HepG2 (cell line): Measurements from ENCODE around the gene ZNF22. TPM values are rescaled to one million over a fixed set of nuclear protein-coding genes. Genes with fewer than 3 reads are reported as not detected.

ENCODE experiments used
- ATAC-seq: fragments of 200-7000 bp; cut with Tn5 transposase; 3 replicates; pipeline ENCODE4 v1.9.1; 2020; ENCODE audit warnings: mild to moderate bottlenecking, moderate library complexity
- BruUV-seq: library from RNA; stranded (reverse); fragments of 400-500 nt; replicated peaks from 2 replicates; lab custom pipeline; 2021; lab: Mats Ljungman, UMichigan
- CTCF ChIA-PET: fragments of 300-600 bp; formaldehyde crosslinking; extraction: SDS; loops from one replicate; lab custom pipeline; 2021; ENCODE audit warnings: low total read pairs, inconsistent platforms, low intra/inter-chr PET ratio; lab: Yijun Ruan, JAX
- POLR2A ChIA-PET: fragments of 350-600 bp; sonication (Branson Sonifier 250); formaldehyde crosslinking; loops from one replicate; lab custom pipeline; 2020; ENCODE audit warnings: antibody characterized with exemption, inconsistent platforms; lab: Yijun Ruan, JAX
- DNase-seq: peaks from one replicate; pipeline ENCODE4 v3.0.0-alpha.2; 2015; ENCODE audit warnings: low spot score
- FAIRE-seq: peaks from 3 replicates; lab custom pipeline; 2011; peaks lifted over from hg19 to GRCh38; lab: Jason Lieb, UNC
- H2AFZ ChIP-seq: one replicate; pipeline ENCODE4 v1.6.1; 2011; ENCODE audit warnings: low read length, inconsistent platforms
- H3K27ac ChIP-seq: fragments of 300-600 bp; 3 replicates; pipeline ENCODE4 v1.8.0; 2011; ENCODE audit warnings: mixed run types, mild to moderate bottlenecking, mixed read lengths, low read length, inconsistent platforms; ENCODE audit not compliant: insufficient read depth; ENCODE audit errors: extremely low read length
- H3K27me3 ChIP-seq, 2 experiments: fragments of 200-600 bp in 1 of 2; 2 replicates in 1 of 2; 3 replicates in 1 of 2; pipeline versions ENCODE4 v1.6.0 to v1.8.0; 2011; ENCODE audit warnings: low read length in 2 of 2, mild to moderate bottlenecking in 2 of 2, moderate library complexity in 2 of 2, inconsistent platforms in 1 of 2; ENCODE audit not compliant: insufficient read depth in 2 of 2, control insufficient read depth in 1 of 2
- H3K36me3 ChIP-seq, 2 experiments: fragments of 200-600 bp in 1 of 2; replicated peaks in 1 of 2; 2 replicates in 1 of 2; 3 replicates in 1 of 2; pipeline versions ENCODE4 v1.5.1 to v1.8.0; 2011; ENCODE audit warnings: low read length in 2 of 2, inconsistent platforms in 1 of 2; ENCODE audit not compliant: insufficient read depth in 2 of 2, control insufficient read depth in 1 of 2
- H3K4me1 ChIP-seq: 2 replicates; pipeline ENCODE4 v1.5.1; 2012; ENCODE audit warnings: low read length, inconsistent platforms; ENCODE audit not compliant: insufficient read depth
- H3K4me2 ChIP-seq: 2 replicates; pipeline ENCODE4 v1.6.0; 2011; ENCODE audit warnings: low read depth, low read length, inconsistent platforms
- H3K4me3 ChIP-seq, 3 experiments: fragments of 200-600 bp in 1 of 3; sonication (generic), shearing (Covaris generic) in 1 of 3; replicated peaks in 1 of 3; 2 replicates each; pipeline ENCODE4 v1.5.1; 2011 to 2016; ENCODE audit warnings: low read length in 3 of 3, inconsistent platforms in 2 of 3, low read depth in 2 of 3, mild to moderate bottlenecking in 2 of 3, control low read depth in 1 of 3, mixed read lengths in 1 of 3; ENCODE audit not compliant: insufficient read depth in 1 of 3
- H3K79me2 ChIP-seq: one replicate; pipeline ENCODE4 v1.6.1; 2011; ENCODE audit warnings: low read length, inconsistent platforms; ENCODE audit not compliant: insufficient read depth
- H3K9ac ChIP-seq: 2 replicates; pipeline ENCODE4 v1.6.0; 2011; ENCODE audit warnings: mild to moderate bottlenecking, low read depth, low read length, inconsistent platforms; ENCODE audit not compliant: insufficient read depth
- H3K9me3 ChIP-seq: 2 replicates; pipeline ENCODE4 v1.5.1; 2012; ENCODE audit warnings: mild to moderate bottlenecking, low read length
- H4K20me1 ChIP-seq: 2 replicates; pipeline ENCODE4 v1.6.0; 2011; ENCODE audit warnings: inconsistent platforms, mild to moderate bottlenecking, low read length, moderate library complexity; ENCODE audit not compliant: insufficient read depth
- EP300 ChIP-seq, 3 experiments: sonication (generic) in 1 of 3; formaldehyde crosslinking in 1 of 3; IDR thresholded peaks; 2 replicates each; pipeline versions ENCODE4 v1.5.1 to v1.6.1; 2011 to 2020; ENCODE audit warnings: low read depth in 2 of 3, low read length in 2 of 3, borderline replicate concordance in 1 of 3, improper control_type of control experiment in 1 of 3, mild to moderate bottlenecking in 1 of 3, missing genetic modification reagents in 1 of 3, moderate library complexity in 1 of 3
- FOXA3 ChIP-seq: IDR thresholded peaks from 2 replicates; pipeline ENCODE4 v1.6.1; 2016; ENCODE audit warnings: missing genetic modification reagents, missing compliant biosample characterization
- FOXJ3 ChIP-seq: sonication (generic); formaldehyde crosslinking; IDR thresholded peaks from 2 replicates; pipeline ENCODE4 v1.4.0; 2020; ENCODE audit warnings: missing genetic modification reagents, mild to moderate bottlenecking, borderline replicate concordance
- FOXP1 ChIP-seq, 2 experiments: fragments of 450-650 bp in 1 of 2; IDR thresholded peaks; 2 replicates each; pipeline ENCODE4 v1.6.1; 2017 to 2018; ENCODE audit warnings: antibody characterized with exemption in 1 of 2
- GFI1 ChIP-seq: sonication (generic); formaldehyde crosslinking; IDR thresholded peaks from 2 replicates; pipeline ENCODE4 v1.5.0; 2020; ENCODE audit warnings: missing genetic modification reagents, mild to moderate bottlenecking, borderline replicate concordance
- NCOA2 ChIP-seq: sonication (generic); formaldehyde crosslinking; IDR thresholded peaks from 2 replicates; pipeline ENCODE4 v1.8.0; 2022; ENCODE audit warnings: inconsistent platforms
- NR2F1 ChIP-seq, 2 experiments: fragments of 450-650 bp in 1 of 2; formaldehyde crosslinking in 1 of 2; IDR thresholded peaks; 2 replicates each; pipeline versions ENCODE4 v1.5.0 to v1.6.1; 2016 to 2020; ENCODE audit warnings: mild to moderate bottlenecking in 1 of 2, missing compliant biosample characterization in 1 of 2, missing genetic modification reagents in 1 of 2, moderate library complexity in 1 of 2
- RARA ChIP-seq: IDR thresholded peaks from 2 replicates; pipeline ENCODE4 v1.6.1; 2016; ENCODE audit warnings: missing genetic modification reagents, missing compliant biosample characterization
- RCOR2 ChIP-seq: IDR thresholded peaks from 2 replicates; pipeline ENCODE4 v1.6.1; 2016; ENCODE audit warnings: missing biosample characterization, missing genetic modification reagents
- SKI ChIP-seq: fragments of 450-650 bp; IDR thresholded peaks from one replicate; pipeline ENCODE4 v1.6.1; 2018; ENCODE audit warnings: mild to moderate bottlenecking; ENCODE audit not compliant: partially characterized antibody
- SOX13 ChIP-seq, 3 experiments: fragments of 450-650 bp in 1 of 3; sonication (generic) in 1 of 3; formaldehyde crosslinking in 1 of 3; IDR thresholded peaks in 2 of 3; conservative IDR thresholded peaks in 1 of 3; 2 replicates each; pipeline versions ENCODE4 v1.5.0 to v1.6.1; 2016 to 2020; ENCODE audit warnings: antibody characterized with exemption in 1 of 3, mild to moderate bottlenecking in 1 of 3, missing compliant biosample characterization in 1 of 3, missing genetic modification reagents in 1 of 3, moderate library complexity in 1 of 3
- SOX5 ChIP-seq: IDR thresholded peaks from 2 replicates; pipeline ENCODE4 v1.6.1; 2016; ENCODE audit warnings: borderline replicate concordance
- THRA ChIP-seq: sonication (generic); formaldehyde crosslinking; IDR thresholded peaks from 2 replicates; pipeline ENCODE4 v1.4.0; 2020; ENCODE audit warnings: missing genetic modification reagents, borderline replicate concordance
- ZNF614 ChIP-seq: IDR thresholded peaks from 2 replicates; pipeline ENCODE4 v1.6.1; 2018; ENCODE audit warnings: missing biosample characterization, missing genetic modification reagents, inconsistent platforms, borderline replicate concordance
- ZNF652 ChIP-seq: IDR thresholded peaks from 2 replicates; pipeline ENCODE4 v1.6.1; 2016; ENCODE audit warnings: low read depth, borderline replicate concordance
- ZNF780A ChIP-seq: sonication (generic); formaldehyde crosslinking; IDR thresholded peaks from 2 replicates; pipeline ENCODE4 v1.8.0; 2022; ENCODE audit warnings: mild to moderate bottlenecking, missing genetic modification reagents, moderate library complexity
- WGBS: methylation state at CpG from one replicate; pipeline ENCODE4 v1.1.6; 2017; ENCODE audit warnings: low lambda C conversion rate; 5-methylcytosine and 5-hydroxymethylcytosine counted together
- in situ Hi-C: cut with HindIII; loops from 2 replicates; pipeline ENCODE4 v1.10.0; 2017; ENCODE audit warnings: low pct_unique_long_range_greater_than_20kb; ENCODE audit not compliant: extremely low pct_ligation_motif_present
- intact Hi-C: fragments of 100-400 bp; cut with micrococcal nuclease; formaldehyde crosslinking; loops from one replicate; pipeline ENCODE4 v1.10.0; 2022; ENCODE audit not compliant: unreplicated experiment
- polyA plus RNA-seq, 8 experiments: library from polyadenylated mRNA; depleted of rRNA in 3 of 8; stranded (reverse) in 7 of 8; unstranded in 1 of 8; fragments of >200 nt; fragmentation: Illumina TruSeq in 4 of 8; extraction: Trizol in 4 of 8; gene quantifications; 2 replicates each; pipeline versions ENCODE4 v1.2.1 to v1.2.3, GENCODE V29; 2011 to 2016; ENCODE audit warnings: low read depth in 4 of 8, missing spikeins in 1 of 8, mixed read lengths in 1 of 8; ENCODE audit not compliant: insufficient read depth in 1 of 8
- total RNA-seq, 5 experiments: library from RNA; depleted of rRNA; stranded (reverse); fragments of >200 nt; fragmentation: Illumina TruSeq; extraction: Trizol; gene quantifications; 2 replicates each; pipeline ENCODE4 v1.2.3, GENCODE V29; 2016; ENCODE audit warnings: low read depth in 1 of 5
- TF ChIP-seq, protein P1 (sequence below): sonication (generic); formaldehyde crosslinking; IDR thresholded peaks from 2 replicates; pipeline ENCODE4 v1.4.0; 2020; ENCODE audit warnings: missing genetic modification reagents
- TF ChIP-seq, protein P2 (sequence below): sonication (generic); formaldehyde crosslinking; conservative IDR thresholded peaks from 2 replicates; pipeline ENCODE4 v1.8.0; 2022; ENCODE audit warnings: missing genetic modification reagents

Gene ZNF22
- total and polyA plus RNA-seq, 2 of the 13 experiments (the other 11 are each of a cell fraction or from before 2014, with no cell fraction given), result 0.40 to 1.3 TPM

- ATAC-seq, result peak; percentile 53
- TF ChIP-seq SOX13 (IDR thresholded peaks at IDR 0.05) (no peak), SOX13 (CRISPR knock-in tag; conservative IDR thresholded peaks at IDR 0.05 in 1 of 2, IDR thresholded peaks at IDR 0.05 in 1 of 2) (peak in 1 of 2 experiments; percentile 33; a peak in 1 of 4 replicates), NR2F1 (CRISPR knock-in tag; IDR thresholded peaks at IDR 0.05) (peak; percentile 31 to 52; a peak in 3 of 4 replicates), THRA (CRISPR knock-in tag) (peak; percentile 68; the same call in 1 of the 2 replicates), RARA (CRISPR knock-in tag) (peak; percentile 91), EP300 (IDR thresholded peaks at IDR 0.05; ENCODE audit: low read depth in 2 of 2, low read length in 2 of 2) (peak in 1 of 2 experiments; percentile 32; a peak in 1 of 4 replicates), EP300 (CRISPR knock-in tag; IDR thresholded peaks at IDR 0.05; ENCODE audit: borderline replicate concordance) (no peak), RCOR2 (CRISPR knock-in tag) (0 out of 2 replicates have a peak, but pooled peaks have one; percentile 20), FOXJ3 (CRISPR knock-in tag) (0 out of 2 replicates have a peak, but pooled peaks have one; percentile 14), ZNF780A (CRISPR knock-in tag) (no peak), SKI (peak; percentile 22), ZNF614 (0 out of 2 replicates have a peak, but pooled peaks have one; percentile 3), FOXA3 (CRISPR knock-in tag) (peak; percentile 23; the same call in 1 of the 2 replicates), FOXP1 (IDR thresholded peaks at IDR 0.05) (no peak), FOXP1 (CRISPR knock-in tag; IDR thresholded peaks at IDR 0.05) (peak; percentile 16; the same call in 1 of the 2 replicates), GFI1 (peak; percentile 13; the same call in 1 of the 2 replicates), ZNF652 (CRISPR knock-in tag) (0 out of 2 replicates have a peak, but pooled peaks have one; percentile 80), NCOA2 (CRISPR knock-in tag) (peak; percentile 28; the same call in 1 of the 2 replicates), SOX5 (CRISPR knock-in tag) (peak; percentile 14; the same call in 1 of the 2 replicates)
- TF ChIP-seq, protein P1, sequence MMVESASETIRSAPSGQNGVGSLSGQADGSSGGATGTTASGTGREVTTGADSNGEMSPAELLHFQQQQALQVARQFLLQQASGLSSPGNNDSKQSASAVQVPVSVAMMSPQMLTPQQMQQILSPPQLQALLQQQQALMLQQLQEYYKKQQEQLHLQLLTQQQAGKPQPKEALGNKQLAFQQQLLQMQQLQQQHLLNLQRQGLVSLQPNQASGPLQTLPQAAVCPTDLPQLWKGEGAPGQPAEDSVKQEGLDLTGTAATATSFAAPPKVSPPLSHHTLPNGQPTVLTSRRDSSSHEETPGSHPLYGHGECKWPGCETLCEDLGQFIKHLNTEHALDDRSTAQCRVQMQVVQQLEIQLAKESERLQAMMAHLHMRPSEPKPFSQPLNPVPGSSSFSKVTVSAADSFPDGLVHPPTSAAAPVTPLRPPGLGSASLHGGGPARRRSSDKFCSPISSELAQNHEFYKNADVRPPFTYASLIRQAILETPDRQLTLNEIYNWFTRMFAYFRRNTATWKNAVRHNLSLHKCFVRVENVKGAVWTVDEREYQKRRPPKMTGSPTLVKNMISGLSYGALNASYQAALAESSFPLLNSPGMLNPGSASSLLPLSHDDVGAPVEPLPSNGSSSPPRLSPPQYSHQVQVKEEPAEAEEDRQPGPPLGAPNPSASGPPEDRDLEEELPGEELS, result peak; percentile 53
- TF ChIP-seq, protein P2, sequence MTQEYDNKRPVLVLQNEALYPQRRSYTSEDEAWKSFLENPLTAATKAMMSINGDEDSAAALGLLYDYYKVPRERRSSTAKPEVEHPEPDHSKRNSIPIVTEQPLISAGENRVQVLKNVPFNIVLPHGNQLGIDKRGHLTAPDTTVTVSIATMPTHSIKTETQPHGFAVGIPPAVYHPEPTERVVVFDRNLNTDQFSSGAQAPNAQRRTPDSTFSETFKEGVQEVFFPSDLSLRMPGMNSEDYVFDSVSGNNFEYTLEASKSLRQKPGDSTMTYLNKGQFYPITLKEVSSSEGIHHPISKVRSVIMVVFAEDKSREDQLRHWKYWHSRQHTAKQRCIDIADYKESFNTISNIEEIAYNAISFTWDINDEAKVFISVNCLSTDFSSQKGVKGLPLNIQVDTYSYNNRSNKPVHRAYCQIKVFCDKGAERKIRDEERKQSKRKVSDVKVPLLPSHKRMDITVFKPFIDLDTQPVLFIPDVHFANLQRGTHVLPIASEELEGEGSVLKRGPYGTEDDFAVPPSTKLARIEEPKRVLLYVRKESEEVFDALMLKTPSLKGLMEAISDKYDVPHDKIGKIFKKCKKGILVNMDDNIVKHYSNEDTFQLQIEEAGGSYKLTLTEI (CRISPR knock-in tag), result no peak
Observed at GRCh38 chr10:45004661-45005060, 3.9 kb downstream of the ZNF22 start.

More at GRCh38 chr10:45004661-45005060, 3.9 kb downstream of the ZNF22 start:
- Histone ChIP-seq H3K4me1 (peaks cover 78% of the 10 kb centered on the region), H3K9ac (no peak overlapping the region), H3K4me2 (peak overlapping the region; percentile 44), H3K27me3 (no peaks in the 10 kb centered on the region), H3K4me3 (no peak overlapping the region), H4K20me1 (no peaks in the 10 kb centered on the region), H3K9me3 (no peaks in the 10 kb centered on the region), H2AFZ (no peak overlapping the region), H3K27ac (no peak overlapping the region), H3K79me2 (no peaks in the 10 kb centered on the region), H3K36me3 (no peaks in the 10 kb centered on the region)
- 24% methylated on average over 3 of the region's 3 CpGs for WGBS
- DNase-seq, result peak; percentile 55
- POLR2A ChIA-PET, result interaction anchor here (1.5 to 6.3 kb wide), 4 partner anchors 9 to 26 kb away, joined by 3 to 119 read pairs (median 26); partner anchors contain the start of gene DEPP1
- CTCF ChIA-PET, result no interaction called here
- FAIRE-seq, result no peak
- intact Hi-C loops, result loop anchor here (10.0 kb wide), 1 partner anchor 440 kb away; no protein-coding TSS in a partner anchor
- no TSS peak for BruUV-seq
- in situ Hi-C loops, result loop anchor here (25.0 kb wide), 2 partner anchors 233 to 433 kb away; no protein-coding TSS in a partner anchor
